T-helper 17 cell (primary cell): ENCODE data around the gene ZFP62. TPM values are rescaled to one million over a fixed set of nuclear protein-coding genes. Genes with fewer than 3 reads are reported as not detected.
"Not testable (repeated sequence)": the region's sequence is repeated elsewhere in the genome, so short reads cannot be mapped to it uniquely, and the experiment has no call there.

Experiments used
- ATAC-seq: fragments of 150-1000 bp; cut with Tn5 transposase; 2 replicates; pipeline ENCODE4 v1.10.0; 2021; ENCODE audit warnings: mild to moderate bottlenecking, moderate library complexity
- DNase-seq, 3 donors: peaks; one replicate each; pipeline versions ENCODE4 v3.0.0 to v3.0.0-alpha.2; 2020 to 2021
- H3K9me3 ChIP-seq: one replicate; pipeline ENCODE4 v1.7.0; 2013; ENCODE audit warnings: low read length, mild to moderate bottlenecking; ENCODE audit not compliant: control insufficient read depth, poor library complexity, severe bottlenecking
- H3K27ac Mint-ChIP-seq: one replicate; pipeline ENCODE4 v1.8.0; 2022; ENCODE audit warnings: mild to moderate bottlenecking, moderate library complexity, mixed read lengths
- H3K27me3 Mint-ChIP-seq: one replicate; pipeline ENCODE4 v1.8.0; 2022; ENCODE audit warnings: mixed read lengths
- H3K36me3 Mint-ChIP-seq: one replicate; pipeline ENCODE4 v1.8.0; 2022; ENCODE audit warnings: low read depth, mixed read lengths
- H3K4me1 Mint-ChIP-seq: one replicate; pipeline ENCODE4 v1.8.0; 2022; ENCODE audit warnings: mild to moderate bottlenecking, mixed read lengths
- H3K4me3 Mint-ChIP-seq: one replicate; pipeline ENCODE4 v1.8.0; 2022; ENCODE audit warnings: mild to moderate bottlenecking, moderate library complexity, mixed read lengths
- total RNA-seq, 4 donors: library from RNA in 2 of 4; stranded (reverse) in 2 of 4; gene quantifications; one replicate each; pipeline ENCODE4 v1.2.3 and lab custom pipeline; 2022 to 2026

The ZFP62 gene
- total RNA-seq, 2 donors from 2014 or later: 18.9 to 23.5 TPM

GRCh38 chr5:180831139-180832093 lies 29.7 kb downstream of the ZFP62 start:
- peak; percentile 70 for ATAC-seq
- no peaks in the 10 kb centered on the region for H3K27me3 Mint-ChIP-seq

GRCh38 chr5:180830253-180831138 lies 30.6 kb downstream of the ZFP62 start:
- Mint-ChIP-seq H3K4me1 (peaks cover 35% of the 10 kb centered on the region), H3K27me3 (no peaks in the 10 kb centered on the region), H3K36me3 (no peaks in the 10 kb centered on the region), H3K4me3 (peak overlapping the region; percentile 97), H3K27ac (peak overlapping the region; percentile 97)
- ATAC-seq: peak; percentile 77
- H3K9me3 ChIP-seq: no peaks in the 10 kb centered on the region
- peak; percentile 50 to 62 (median 58) for DNase-seq

More at GRCh38 chr5:180831139-180832093, 29.7 kb downstream of the ZFP62 start:
- no peaks in the 10 kb centered on the region for H3K9me3 ChIP-seq
- H3K27ac Mint-ChIP-seq: peak overlapping the region; percentile 97
- peaks cover 2% of the 10 kb centered on the region for H3K36me3 Mint-ChIP-seq
- peak; percentile 66 to 67 (median 66) for DNase-seq
- peak overlapping the region; percentile 97 for H3K4me3 Mint-ChIP-seq
- H3K4me1 Mint-ChIP-seq: peaks cover 39% of the 10 kb centered on the region

- ATAC-seq: no peak
Observed at GRCh38 chr5:180829726-180830125, 31.4 kb downstream of the ZFP62 start.

GRCh38 chr5:180828756-180829531 lies 32.1 kb downstream of the ZFP62 start:
- not testable (repeated sequence) for H3K36me3 Mint-ChIP-seq, H3K27me3 Mint-ChIP-seq, DNase-seq, H3K9me3 ChIP-seq, ATAC-seq
- peaks cover 34% of the 10 kb centered on the region for H3K4me1 Mint-ChIP-seq
- peak overlapping the region; percentile 97 for H3K27ac Mint-ChIP-seq
- H3K4me3 Mint-ChIP-seq: peak overlapping the region; percentile 10

More at GRCh38 chr5:180829726-180830125, 31.4 kb downstream of the ZFP62 start:
- peaks cover 37% of the 10 kb centered on the region for H3K4me1 Mint-ChIP-seq
- no peak for DNase-seq
- no peaks in the 10 kb centered on the region for H3K36me3 Mint-ChIP-seq
- no peaks in the 10 kb centered on the region for H3K9me3 ChIP-seq
- peak overlapping the region; percentile 97 for H3K27ac Mint-ChIP-seq
- no peaks in the 10 kb centered on the region for H3K27me3 Mint-ChIP-seq
- peak overlapping the region; percentile 97 for H3K4me3 Mint-ChIP-seq

GRCh38 chr5:180827374-180827773 lies 33.7 kb downstream of the ZFP62 start:
- peaks cover 28% of the 10 kb centered on the region for H3K4me1 Mint-ChIP-seq
- H3K27ac Mint-ChIP-seq, DNase-seq, ATAC-seq, H3K27me3 Mint-ChIP-seq, H3K36me3 Mint-ChIP-seq, H3K9me3 ChIP-seq, H3K4me3 Mint-ChIP-seq: not testable (repeated sequence)

- no peak for ATAC-seq
- Mint-ChIP-seq H3K27ac (peak overlapping the region; percentile 37), H3K4me3 (no peak overlapping the region)
Observed at GRCh38 chr5:180825768-180826525, 35.1 kb downstream of the ZFP62 start.

GRCh38 chr5:180824630-180825476 lies 36.2 kb downstream of the ZFP62 start:
- peaks cover 13% of the 10 kb centered on the region for H3K4me1 Mint-ChIP-seq
- no peak overlapping the region for H3K4me3 Mint-ChIP-seq
- ATAC-seq (no peak), DNase-seq (no peak)
- H3K27me3 Mint-ChIP-seq: no peaks in the 10 kb centered on the region
- no peaks in the 10 kb centered on the region for H3K9me3 ChIP-seq
- H3K27ac Mint-ChIP-seq: peak overlapping the region; percentile 75
- no peaks in the 10 kb centered on the region for H3K36me3 Mint-ChIP-seq

More at GRCh38 chr5:180825768-180826525, 35.1 kb downstream of the ZFP62 start:
- no peak for DNase-seq
- Mint-ChIP-seq H3K4me1 (peaks cover 22% of the 10 kb centered on the region), H3K36me3 (no peaks in the 10 kb centered on the region), H3K27me3 (no peaks in the 10 kb centered on the region)
- H3K9me3 ChIP-seq: no peaks in the 10 kb centered on the region

GRCh38 chr5:180823940-180824629 lies 37.0 kb downstream of the ZFP62 start:
- DNase-seq (no peak), ATAC-seq (no peak)
- no peaks in the 10 kb centered on the region for H3K9me3 ChIP-seq
- Mint-ChIP-seq H3K4me1 (peaks cover 10% of the 10 kb centered on the region), H3K27me3 (no peaks in the 10 kb centered on the region), H3K36me3 (no peaks in the 10 kb centered on the region), H3K27ac (peak overlapping the region; percentile 75), H3K4me3 (peak overlapping the region; percentile 15)

GRCh38 chr5:180823346-180823745 lies 37.7 kb downstream of the ZFP62 start:
- no peak overlapping the region for H3K27ac Mint-ChIP-seq
- no peak for DNase-seq
- ATAC-seq: no peak
- no peaks in the 10 kb centered on the region for H3K36me3 Mint-ChIP-seq
- H3K4me1 Mint-ChIP-seq: peaks cover 10% of the 10 kb centered on the region
- H3K27me3 Mint-ChIP-seq: no peaks in the 10 kb centered on the region
- no peak overlapping the region for H3K4me3 Mint-ChIP-seq
- H3K9me3 ChIP-seq: no peaks in the 10 kb centered on the region

- no peaks in the 10 kb centered on the region for H3K9me3 ChIP-seq
- Mint-ChIP-seq H3K27me3 (no peaks in the 10 kb centered on the region), H3K27ac (no peak overlapping the region), H3K4me1 (peaks cover 16% of the 10 kb centered on the region), H3K36me3 (no peaks in the 10 kb centered on the region), H3K4me3 (no peak overlapping the region)
- DNase-seq (no peak), ATAC-seq (no peak)
Observed at GRCh38 chr5:180821538-180821937, 39.5 kb downstream of the ZFP62 start.

- H3K4me1 Mint-ChIP-seq: peaks cover 20% of the 10 kb centered on the region
- H3K27me3 Mint-ChIP-seq: no peaks in the 10 kb centered on the region
- DNase-seq (no peak), ATAC-seq (peak; percentile 33)
- H3K4me3 Mint-ChIP-seq: no peak overlapping the region
- H3K9me3 ChIP-seq: no peaks in the 10 kb centered on the region
- no peak overlapping the region for H3K27ac Mint-ChIP-seq
- H3K36me3 Mint-ChIP-seq: no peaks in the 10 kb centered on the region
Observed at GRCh38 chr5:180820788-180821321, 40.2 kb downstream of the ZFP62 start.
